Cortex of kidney (tissue), 1 donor: ENCODE results near the gene COL6A6.
"Not testable (repeated sequence)": the region's sequence is repeated elsewhere in the genome, so short reads cannot be mapped to it uniquely, and the experiment has no call there.

Experiments
- DNase-seq: peaks from one replicate; lab custom pipeline; 2025; lab: John Stamatoyannopoulos, UW

COL6A6 gene

DNA sequence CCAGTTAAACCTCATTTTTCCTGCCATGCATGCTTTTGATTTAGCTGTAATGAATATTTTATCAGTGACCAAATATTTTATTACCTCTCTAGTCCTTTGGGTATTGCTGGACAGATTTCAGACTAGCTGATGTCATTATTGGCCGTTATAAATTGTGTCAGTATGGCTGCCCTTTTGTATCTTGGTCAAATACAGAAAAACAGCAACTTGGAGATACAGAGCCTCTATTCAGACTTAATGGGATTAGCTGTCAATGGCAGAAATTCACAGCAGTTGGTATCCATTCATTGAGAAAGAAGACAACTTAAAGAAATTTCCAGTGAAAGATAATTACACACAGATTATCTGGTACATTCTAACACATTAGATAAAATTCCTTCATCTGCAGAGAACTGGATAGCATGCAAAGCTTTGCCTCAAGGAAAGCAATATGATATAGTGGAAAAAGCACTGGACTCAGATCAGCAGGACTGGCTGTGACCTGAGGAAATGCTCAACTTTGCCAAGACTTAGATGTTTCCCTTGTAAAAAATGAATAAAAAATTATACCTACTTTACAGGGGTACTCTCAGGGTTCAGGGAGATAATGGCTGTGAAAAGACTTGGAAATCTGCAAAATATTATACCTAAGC lies 20.8 kb downstream of the COL6A6 start:
- DNase-seq: no peak

GRCh38 chr3:130539005-130539404 lies 22.0 kb downstream of the COL6A6 start:
- DNase-seq: no peak

DNA sequence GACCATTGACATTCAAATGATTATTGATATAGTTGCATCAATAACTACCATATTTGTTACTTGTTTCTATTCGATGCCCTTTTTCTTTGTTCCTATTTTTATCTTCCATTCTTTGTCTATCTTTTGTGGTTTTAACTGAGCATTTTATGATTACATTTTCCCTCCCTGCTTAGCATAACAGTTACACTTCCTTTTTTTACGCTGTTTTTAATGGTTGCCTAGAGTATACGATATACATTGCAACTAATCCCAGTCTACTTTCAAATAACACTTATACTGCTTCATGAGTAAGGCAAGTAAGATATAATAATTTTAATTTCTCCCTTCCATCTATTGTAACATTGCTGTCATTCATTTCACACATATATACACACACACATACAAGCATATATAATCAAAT lies 26.3 kb downstream of the COL6A6 start:
- no peak for DNase-seq

DNA sequence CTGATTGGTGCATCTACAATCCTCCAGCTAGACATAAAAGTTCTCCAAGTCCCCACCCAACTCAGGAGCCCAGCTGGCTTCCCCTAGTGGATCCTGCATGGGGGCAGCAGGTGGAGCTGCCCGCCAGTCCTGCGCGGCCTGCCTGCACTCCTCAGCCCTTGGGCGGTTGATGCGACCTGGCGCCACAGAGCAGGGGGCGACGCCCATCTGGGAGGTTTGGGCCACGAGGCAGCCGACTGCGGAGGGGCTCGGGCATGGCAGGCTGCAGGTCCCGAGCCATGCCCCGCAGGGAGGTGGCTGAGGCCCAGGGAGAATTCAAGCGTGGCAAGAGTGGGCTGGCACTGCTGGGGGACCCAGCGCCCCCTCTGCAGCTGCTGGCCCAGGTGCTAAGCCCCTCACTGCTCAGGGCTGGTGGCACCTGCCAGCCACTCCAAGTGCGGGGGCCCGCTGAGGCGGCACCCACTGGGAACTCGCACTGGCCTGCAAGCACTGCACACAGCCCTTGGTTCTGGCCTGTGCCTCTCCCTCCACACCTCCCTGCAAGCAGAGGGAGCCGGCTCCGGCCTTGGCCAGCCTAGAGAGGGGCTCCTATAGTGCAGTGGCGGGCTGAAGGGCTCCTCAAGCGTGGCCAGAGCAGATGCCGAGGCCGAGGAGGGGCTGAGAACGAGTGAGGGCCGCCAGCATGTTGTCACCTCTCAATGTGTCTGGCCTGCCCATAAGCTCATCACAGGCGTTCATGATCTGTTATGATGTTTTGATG lies 30.1 kb downstream of the COL6A6 start:
- no peak for DNase-seq

GRCh38 chr3:130547680-130548065 lies 30.7 kb downstream of the COL6A6 start:
- not testable (repeated sequence) for DNase-seq

DNA sequence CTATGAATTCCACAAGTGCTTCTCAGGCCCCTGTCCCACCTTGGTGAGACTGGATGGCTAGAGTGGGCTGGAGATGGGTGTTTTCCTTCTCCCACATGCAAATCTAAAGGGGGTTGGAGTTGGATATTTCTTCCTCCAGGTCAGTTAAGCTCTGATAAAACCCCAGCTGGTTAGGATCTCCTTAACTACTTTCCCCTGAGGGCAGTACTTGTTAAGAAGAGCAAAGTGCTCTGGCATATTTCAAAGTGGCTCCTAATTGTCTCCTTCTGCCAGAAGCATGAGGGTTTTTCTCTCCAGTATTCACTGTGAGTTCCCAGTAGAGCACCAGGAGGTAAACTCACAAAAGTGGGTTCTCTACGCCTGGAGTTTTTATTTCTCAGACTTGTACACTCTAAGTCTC lies 31.4 kb downstream of the COL6A6 start:
- DNase-seq: no peak

- DNase-seq: no peak
These were observed 40.5 kb downstream of the COL6A6 start for GRCh38 chr3:130557336-130558035.

GRCh38 chr3:130558366-130558765 lies 41.4 kb downstream of the COL6A6 start:
- DNase-seq: no peak

GRCh38 chr3:130565224-130565623 lies 48.2 kb downstream of the COL6A6 start:
- no peak for DNase-seq
